Measurements from ENCODE around the gene SLC38A2. TPM values are rescaled to one million over a fixed set of nuclear protein-coding genes. Genes with fewer than 3 reads are reported as not detected.

SLC38A2 gene
- total RNA-seq, 2 experiments from 2014 or later = 211 to 296 TPM

DNA sequence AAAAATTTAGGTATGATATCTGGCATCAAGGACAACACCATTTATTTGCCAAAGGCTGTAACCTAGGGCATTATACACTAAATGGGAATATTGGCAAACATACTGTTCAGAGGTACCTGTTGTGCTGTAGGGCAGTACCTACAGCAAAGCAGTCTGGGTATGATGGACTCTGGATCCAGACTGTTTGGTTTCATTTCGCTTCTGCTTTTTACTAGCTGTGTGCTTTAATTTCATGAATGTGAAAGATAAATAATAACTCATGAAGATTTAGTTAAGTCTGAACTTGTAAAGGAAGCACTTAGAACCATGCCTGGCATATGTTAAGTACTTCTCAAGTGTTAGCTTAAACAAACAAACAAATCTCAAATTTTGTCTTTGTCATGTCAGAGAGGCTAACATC lies 17.7 kb upstream of the SLC38A2 start:
- Mint-ChIP-seq H3K27me3 (no peaks in the 10 kb centered on the region), H3K4me1 (peaks cover 42% of the 10 kb centered on the region), H3K4me3 (no peak overlapping the region), H3K36me3 (ENCODE audit: low read depth) (peaks cover 12% of the 10 kb centered on the region), H3K9me3 (ENCODE audit: low read depth) (no peaks in the 10 kb centered on the region), H3K27ac (no peak overlapping the region)
- ATAC-seq (no peak), DNase-seq (no peak)
- POLR2A ChIA-PET = no interaction called here
- CTCF ChIA-PET = interaction anchor here (0.6 to 1.1 kb wide), 2 partner anchors 66 to 371 kb away, joined by 3 read pairs; no protein-coding TSS in a partner anchor
- intact Hi-C loops (cut with DNase I, micrococcal nuclease) = no loop called here

GRCh38 chr12:46389031-46389616 lies 16.6 kb upstream of the SLC38A2 start:
- intact Hi-C loops (cut with DNase I, micrococcal nuclease) = loop anchor here in 1 of 2 experiments (10.0 kb wide), 1 partner anchor 1154 kb away; no protein-coding TSS in a partner anchor
- CTCF ChIA-PET = interaction anchor here (1.1 kb wide), 1 partner anchor 67 kb away, joined by 3 read pairs; no protein-coding TSS in a partner anchor
- H3K27me3 Mint-ChIP-seq = no peaks in the 10 kb centered on the region
- peaks cover 47% of the 10 kb centered on the region for H3K4me1 Mint-ChIP-seq
- H3K4me3 Mint-ChIP-seq = no peak overlapping the region
- POLR2A ChIA-PET = no interaction called here
- ATAC-seq = no peak
- peaks cover 12% of the 10 kb centered on the region for H3K36me3 Mint-ChIP-seq (ENCODE audit: low read depth)
- no peak for DNase-seq
- no peaks in the 10 kb centered on the region for H3K9me3 Mint-ChIP-seq (ENCODE audit: low read depth)
- no peak overlapping the region for H3K27ac Mint-ChIP-seq

DNA sequence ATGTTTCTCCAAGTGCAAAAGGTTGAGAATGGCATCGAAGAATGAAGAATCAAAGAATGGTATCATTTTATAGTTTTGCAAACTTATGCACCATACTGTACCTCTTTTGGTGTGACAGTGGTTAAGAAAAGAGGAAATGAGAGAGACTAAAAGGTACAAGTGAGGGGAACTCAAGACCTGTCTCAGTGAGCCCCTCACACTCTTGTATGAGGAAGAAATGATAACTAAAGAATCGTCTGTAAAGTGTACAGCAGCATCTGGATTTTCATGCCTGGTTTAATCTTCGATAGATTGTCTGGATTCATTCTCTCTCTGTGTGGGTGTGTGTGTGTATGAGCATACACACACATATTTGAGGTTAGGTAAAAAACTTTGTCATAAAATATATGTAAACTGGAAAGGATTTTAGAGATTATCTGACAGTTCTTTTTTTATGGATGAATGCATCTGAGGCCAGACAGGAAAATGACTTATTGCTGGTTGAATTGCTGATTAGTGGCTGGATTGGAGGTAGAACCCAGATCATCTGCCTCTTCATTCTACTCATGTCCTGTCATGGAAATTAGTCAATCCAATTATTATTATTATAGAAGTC lies 16.0 kb upstream of the SLC38A2 start:
- CTCF ChIA-PET = no interaction called here
- Mint-ChIP-seq H3K4me1 (peaks cover 47% of the 10 kb centered on the region), H3K36me3 (ENCODE audit: low read depth) (peaks cover 12% of the 10 kb centered on the region)

DNA sequence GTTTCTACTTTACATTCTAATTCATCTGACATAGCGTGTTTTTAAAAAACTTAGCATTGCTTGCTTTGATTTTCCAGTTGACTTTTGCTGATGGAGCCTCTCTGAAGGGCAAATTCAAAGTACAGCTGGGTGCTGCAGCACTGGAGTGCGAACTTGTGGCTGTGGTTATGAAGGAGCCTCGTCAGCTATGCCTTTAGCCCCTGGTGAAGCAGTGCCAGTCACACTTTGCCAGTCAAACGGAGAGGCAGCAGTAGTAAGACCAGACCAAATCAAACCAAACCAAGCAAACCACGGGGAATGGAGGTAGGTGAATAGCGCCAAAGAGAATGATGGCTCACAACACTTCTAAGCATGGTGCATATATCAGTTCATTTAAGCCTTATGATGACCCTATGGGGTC lies 15.1 kb upstream of the SLC38A2 start:
- peak overlapping the region; percentile 1 for H3K4me3 Mint-ChIP-seq
- no peaks in the 10 kb centered on the region for H3K9me3 Mint-ChIP-seq (ENCODE audit: low read depth)
- peak overlapping the region; percentile 69 for H3K27ac Mint-ChIP-seq
- peaks cover 12% of the 10 kb centered on the region for H3K36me3 Mint-ChIP-seq (ENCODE audit: low read depth)
- DNase-seq (peak; percentile 70), ATAC-seq (peak; percentile 31)
- intact Hi-C loops (cut with DNase I, micrococcal nuclease) = loop anchor here in 1 of 2 experiments (10.0 kb wide), 1 partner anchor 1153 kb away; no protein-coding TSS in a partner anchor
- no peaks in the 10 kb centered on the region for H3K27me3 Mint-ChIP-seq
- peaks cover 49% of the 10 kb centered on the region for H3K4me1 Mint-ChIP-seq
- CTCF ChIA-PET = interaction anchor here (0.9 kb wide), 1 partner anchor 125 kb away, joined by 3 read pairs; no protein-coding TSS in a partner anchor
- POLR2A ChIA-PET = interaction anchor here (0.7 to 1.1 kb wide), 2 partner anchors 16 to 17 kb away, joined by 4 to 5 read pairs; no protein-coding TSS in a partner anchor

More for the DNA sequence above, 16.0 kb upstream of the SLC38A2 start:
- POLR2A ChIA-PET = no interaction called here
- Mint-ChIP-seq H3K4me3 (peak overlapping the region; percentile 17), H3K9me3 (ENCODE audit: low read depth) (no peaks in the 10 kb centered on the region), H3K27ac (peak overlapping the region; percentile 37), H3K27me3 (no peaks in the 10 kb centered on the region)
- no peak for DNase-seq
- ATAC-seq = no peak
- intact Hi-C loops (cut with DNase I, micrococcal nuclease) = loop anchor here in 1 of 2 experiments (10.0 kb wide), 1 partner anchor 1154 kb away; no protein-coding TSS in a partner anchor

GRCh38 chr12:46386877-46387629 lies 14.5 kb upstream of the SLC38A2 start:
- H3K4me1 Mint-ChIP-seq = peaks cover 53% of the 10 kb centered on the region
- DNase-seq (no peak), ATAC-seq (no peak)
- no peaks in the 10 kb centered on the region for H3K9me3 Mint-ChIP-seq (ENCODE audit: low read depth)
- peak overlapping the region; percentile 1 for H3K4me3 Mint-ChIP-seq
- H3K27me3 Mint-ChIP-seq = no peaks in the 10 kb centered on the region
- intact Hi-C loops (cut with DNase I, micrococcal nuclease) = loop anchor here in 1 of 2 experiments (10.0 kb wide), 1 partner anchor 1152 kb away; no protein-coding TSS in a partner anchor
- CTCF ChIA-PET = interaction anchor here (0.7 to 0.9 kb wide), 2 partner anchors 126 to 222 kb away, joined by 3 read pairs; no protein-coding TSS in a partner anchor
- H3K36me3 Mint-ChIP-seq (ENCODE audit: low read depth) = peaks cover 12% of the 10 kb centered on the region
- peak overlapping the region; percentile 69 for H3K27ac Mint-ChIP-seq
- POLR2A ChIA-PET = interaction anchor here (0.7 to 1.1 kb wide), 2 partner anchors 15 to 17 kb away, joined by 4 to 5 read pairs; no protein-coding TSS in a partner anchor

DNA sequence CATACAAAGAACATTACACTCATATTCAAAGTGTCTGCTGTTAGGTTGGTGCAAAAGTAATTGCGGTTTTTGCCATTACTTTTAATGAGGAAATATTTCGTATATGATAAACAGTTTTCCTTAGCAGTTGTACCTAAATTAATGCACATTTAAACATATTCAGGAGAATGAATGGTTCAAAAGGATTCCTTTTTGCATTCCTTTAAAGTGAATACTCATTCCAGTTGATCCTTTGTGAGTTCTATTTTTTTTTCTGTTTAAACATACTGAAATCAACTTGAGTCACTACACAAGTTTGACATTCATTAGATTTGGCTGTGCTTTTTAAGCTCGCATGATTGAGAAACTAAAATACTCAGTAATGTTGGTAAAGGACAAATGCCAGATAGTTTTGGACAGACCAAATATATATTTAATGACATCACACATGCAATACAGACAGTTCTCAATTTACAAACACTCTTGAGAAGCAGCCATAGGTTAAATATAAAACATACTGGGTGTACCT lies 13.8 kb upstream of the SLC38A2 start:
- peaks cover 12% of the 10 kb centered on the region for H3K36me3 Mint-ChIP-seq (ENCODE audit: low read depth)
- H3K4me1 Mint-ChIP-seq = peaks cover 56% of the 10 kb centered on the region
- no peak overlapping the region for H3K4me3 Mint-ChIP-seq
- ATAC-seq = no peak
- H3K27me3 Mint-ChIP-seq = no peaks in the 10 kb centered on the region
- ChIA-PET POLR2A (no interaction called here), CTCF (interaction anchor here (0.7 kb wide), 1 partner anchor 223 kb away, joined by 3 read pairs; no protein-coding TSS in a partner anchor)
- no peaks in the 10 kb centered on the region for H3K9me3 Mint-ChIP-seq (ENCODE audit: low read depth)
- no peak for DNase-seq
- no peak overlapping the region for H3K27ac Mint-ChIP-seq
- intact Hi-C loops (cut with DNase I, micrococcal nuclease) = loop anchor here in 1 of 2 experiments (10.0 kb wide), 1 partner anchor 1152 kb away; no protein-coding TSS in a partner anchor

- Mint-ChIP-seq H3K27me3 (no peaks in the 10 kb centered on the region), H3K9me3 (ENCODE audit: low read depth) (no peaks in the 10 kb centered on the region), H3K4me3 (no peak overlapping the region), H3K27ac (no peak overlapping the region), H3K36me3 (ENCODE audit: low read depth) (peaks cover 7% of the 10 kb centered on the region), H3K4me1 (peaks cover 46% of the 10 kb centered on the region)
- no peak for ATAC-seq
- CTCF ChIA-PET = interaction anchor here (0.7 to 1.0 kb wide), 2 partner anchors 90 to 200 kb away, joined by 3 read pairs; no protein-coding TSS in a partner anchor
- intact Hi-C loops (cut with DNase I, micrococcal nuclease) = loop anchor here in 1 of 2 experiments (10.0 kb wide), 1 partner anchor 1151 kb away; no protein-coding TSS in a partner anchor
- no peak for DNase-seq
- POLR2A ChIA-PET = no interaction called here
Measured at GRCh38 chr12:46385438-46385837, 12.9 kb upstream of the SLC38A2 start.

DNA sequence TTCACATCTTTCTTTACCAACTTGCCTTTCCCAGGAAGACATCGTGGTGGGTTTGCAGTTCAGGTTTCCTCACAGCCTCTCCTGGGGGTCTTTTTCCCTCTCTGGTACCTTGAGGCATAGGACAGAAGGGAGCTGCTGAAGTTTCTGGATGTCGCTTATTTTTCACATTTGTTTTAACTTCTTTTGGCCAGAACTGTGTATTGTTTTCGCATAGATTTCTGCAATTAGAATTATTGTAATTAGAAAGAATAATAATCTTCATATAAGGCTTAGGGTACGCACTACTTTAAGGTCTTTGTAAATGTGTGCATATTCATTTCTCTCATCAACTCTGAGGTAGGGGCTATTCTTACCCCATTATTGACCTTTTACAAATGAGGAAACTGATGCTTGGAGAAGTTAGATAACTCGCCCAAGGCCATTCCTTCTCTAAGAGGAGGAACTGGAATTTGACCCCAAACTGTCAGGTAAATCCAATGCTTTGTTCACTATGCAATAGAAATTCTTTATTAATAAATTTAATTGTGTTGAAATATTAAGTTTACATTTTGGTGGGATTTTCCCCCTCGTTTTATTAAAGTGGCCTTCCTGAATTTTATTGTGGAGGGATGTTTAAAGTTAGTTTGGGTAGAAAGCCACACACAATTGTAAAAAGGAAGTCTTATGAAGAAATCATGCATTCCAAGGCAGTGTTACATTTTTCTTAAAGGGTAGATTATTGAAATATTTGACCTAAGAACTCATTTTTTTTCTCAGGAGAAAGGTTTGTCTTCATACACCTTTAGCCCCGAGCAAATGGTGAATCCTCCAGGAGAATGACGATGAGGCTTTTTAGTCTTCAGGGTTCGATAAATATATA lies 12.1 kb upstream of the SLC38A2 start:
- H3K4me3 Mint-ChIP-seq = peak overlapping the region; percentile 74
- ChIA-PET CTCF (interaction anchor here (0.6 to 1.1 kb wide), 3 partner anchors 8 to 91 kb away, joined by 3 read pairs; no protein-coding TSS in a partner anchor), POLR2A (interaction anchor here (0.6 to 1.4 kb wide), 3 partner anchors 13 to 76 kb away, joined by 3 read pairs; no protein-coding TSS in a partner anchor)
- no peaks in the 10 kb centered on the region for H3K27me3 Mint-ChIP-seq
- peaks cover 7% of the 10 kb centered on the region for H3K36me3 Mint-ChIP-seq (ENCODE audit: low read depth)
- peak overlapping the region; percentile 84 for H3K27ac Mint-ChIP-seq
- ATAC-seq (no peak), DNase-seq (no peak)
- peaks cover 45% of the 10 kb centered on the region for H3K4me1 Mint-ChIP-seq
- no peaks in the 10 kb centered on the region for H3K9me3 Mint-ChIP-seq (ENCODE audit: low read depth)
- intact Hi-C loops (cut with DNase I, micrococcal nuclease) = loop anchor here in 1 of 2 experiments (10.0 kb wide), 1 partner anchor 1150 kb away; no protein-coding TSS in a partner anchor

- Mint-ChIP-seq H3K36me3 (ENCODE audit: low read depth) (peaks cover 4% of the 10 kb centered on the region), H3K4me1 (peaks cover 40% of the 10 kb centered on the region), H3K9me3 (ENCODE audit: low read depth) (no peaks in the 10 kb centered on the region), H3K27ac (peak overlapping the region; percentile 84), H3K27me3 (no peaks in the 10 kb centered on the region), H3K4me3 (peak overlapping the region; percentile 74)
- DNase-seq (peak; percentile 88), ATAC-seq (peak; percentile 70)
- ChIA-PET CTCF (interaction anchor here (0.6 to 1.1 kb wide), 4 partner anchors 9 to 67 kb away, joined by 3 to 4 read pairs (median 3); no protein-coding TSS in a partner anchor), POLR2A (interaction anchor here (0.6 to 1.4 kb wide), 4 partner anchors 12 to 77 kb away, joined by 3 to 4 read pairs (median 3); no protein-coding TSS in a partner anchor)
- intact Hi-C loops (cut with DNase I, micrococcal nuclease) = loop anchor here (1.0 to 10.0 kb wide), 7 partner anchors 12 to 1149 kb away; partner anchors contain the start of genes SLC38A2 (in 2 of the 2) and SCAF11 (in 1 of the 2)
Measured at GRCh38 chr12:46383654-46384450, 11.3 kb upstream of the SLC38A2 start.

Measured in activated CD4-positive, alpha-beta T cell treated with anti-CD3 and anti-CD28 coated beads for 36 hours (primary cell).